Fibroblast of the aortic adventitia (primary cell): ENCODE data around the gene NADK2. TPM values are rescaled to one million over a fixed set of nuclear protein-coding genes. Genes with fewer than 3 reads are reported as not detected.
"Not testable (repeated sequence)": the region's sequence is repeated elsewhere in the genome, so short reads cannot be mapped to it uniquely, and the experiment has no call there.

Experiments used
- DNase-seq: peaks from one replicate; pipeline ENCODE4 v3.0.0-alpha.2; 2010; ENCODE audit warnings: low read depth
- H3K4me3 ChIP-seq: 2 replicates; pipeline ENCODE4 v1.5.1; 2011; ENCODE audit warnings: low read depth, mild to moderate bottlenecking, control low read depth, low read length, moderate library complexity
- total RNA-seq: library from RNA; depleted of rRNA; stranded (reverse); fragments of >200 nt; gene quantifications from 2 replicates; pipeline ENCODE4 v1.2.3, GENCODE V29; 2012; ENCODE audit warnings: low replicate concordance
- TF ChIP-seq, protein P1 (sequence below): IDR thresholded peaks from 2 replicates; pipeline ENCODE4 v1.5.1; 2011; ENCODE audit warnings: mild to moderate bottlenecking, low read length, control low read depth, inconsistent platforms; ENCODE audit not compliant: insufficient read depth

NADK2 gene
- total RNA-seq, 1 donor = 29.7 TPM

DNA sequence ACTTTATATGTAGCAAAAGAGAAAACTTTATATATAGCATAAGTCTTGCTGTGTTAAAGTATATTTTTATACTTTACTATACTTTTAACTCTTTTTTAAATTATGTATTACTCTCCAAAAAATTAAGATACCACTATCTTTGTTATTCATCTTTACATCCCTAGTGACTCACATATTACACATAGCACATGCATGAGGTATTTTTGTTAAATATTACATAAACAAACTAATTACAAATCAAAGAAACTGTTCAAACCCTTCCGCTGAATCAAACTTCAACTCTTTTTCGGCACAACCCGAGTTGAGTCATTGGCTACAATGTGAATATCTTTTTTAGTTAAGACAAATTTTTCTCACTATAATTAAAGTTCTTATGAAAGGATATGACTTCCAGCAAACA lies 32.1 kb downstream of the NADK2 start:
- peak; percentile 16 for DNase-seq
- H3K4me3 ChIP-seq = no peak overlapping the region
- TF ChIP-seq, protein P1, sequence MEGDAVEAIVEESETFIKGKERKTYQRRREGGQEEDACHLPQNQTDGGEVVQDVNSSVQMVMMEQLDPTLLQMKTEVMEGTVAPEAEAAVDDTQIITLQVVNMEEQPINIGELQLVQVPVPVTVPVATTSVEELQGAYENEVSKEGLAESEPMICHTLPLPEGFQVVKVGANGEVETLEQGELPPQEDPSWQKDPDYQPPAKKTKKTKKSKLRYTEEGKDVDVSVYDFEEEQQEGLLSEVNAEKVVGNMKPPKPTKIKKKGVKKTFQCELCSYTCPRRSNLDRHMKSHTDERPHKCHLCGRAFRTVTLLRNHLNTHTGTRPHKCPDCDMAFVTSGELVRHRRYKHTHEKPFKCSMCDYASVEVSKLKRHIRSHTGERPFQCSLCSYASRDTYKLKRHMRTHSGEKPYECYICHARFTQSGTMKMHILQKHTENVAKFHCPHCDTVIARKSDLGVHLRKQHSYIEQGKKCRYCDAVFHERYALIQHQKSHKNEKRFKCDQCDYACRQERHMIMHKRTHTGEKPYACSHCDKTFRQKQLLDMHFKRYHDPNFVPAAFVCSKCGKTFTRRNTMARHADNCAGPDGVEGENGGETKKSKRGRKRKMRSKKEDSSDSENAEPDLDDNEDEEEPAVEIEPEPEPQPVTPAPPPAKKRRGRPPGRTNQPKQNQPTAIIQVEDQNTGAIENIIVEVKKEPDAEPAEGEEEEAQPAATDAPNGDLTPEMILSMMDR = no peak

DNA sequence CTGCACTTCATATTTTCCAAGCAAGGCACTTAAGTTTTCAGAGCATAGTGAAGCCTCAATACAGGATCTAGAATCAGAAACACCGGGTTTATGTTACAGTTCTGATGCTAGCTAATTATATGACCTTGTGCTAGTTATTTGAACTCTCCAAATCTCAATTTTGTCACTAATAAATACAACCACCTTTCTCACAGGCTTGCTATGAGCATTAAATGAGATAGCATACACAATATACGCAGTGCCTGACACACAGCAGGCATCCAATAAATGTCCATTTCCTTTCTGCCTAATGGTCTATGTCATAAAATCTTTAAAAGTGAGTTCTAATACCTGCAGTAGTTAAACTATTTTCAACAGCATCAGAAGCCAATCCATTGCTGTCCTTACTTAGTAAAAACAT lies 32.9 kb downstream of the NADK2 start:
- DNase-seq = no peak
- TF ChIP-seq, protein P1 = no peak
- H3K4me3 ChIP-seq = no peak overlapping the region

DNA sequence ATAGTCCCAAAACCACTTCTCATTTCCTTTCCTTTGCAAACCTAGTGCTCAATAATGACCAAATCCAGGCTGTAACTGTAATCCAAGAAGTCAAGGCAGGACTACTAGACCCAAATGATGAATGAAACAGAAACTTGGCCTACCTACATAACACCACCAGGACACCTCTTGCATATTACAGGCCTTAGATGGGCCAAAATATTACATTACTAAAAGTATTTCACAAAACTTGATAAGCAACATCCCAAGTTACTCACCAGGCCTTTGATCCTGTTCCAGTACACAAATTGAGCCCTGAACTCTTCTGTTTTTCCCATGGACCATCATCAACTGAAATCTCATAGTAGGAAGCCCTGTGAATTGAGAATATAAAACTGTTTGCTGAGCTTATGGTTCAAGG lies 34.8 kb downstream of the NADK2 start:
- DNase-seq = peak; percentile 50
- H3K4me3 ChIP-seq = no peak overlapping the region
- TF ChIP-seq, protein P1 = no peak

DNA sequence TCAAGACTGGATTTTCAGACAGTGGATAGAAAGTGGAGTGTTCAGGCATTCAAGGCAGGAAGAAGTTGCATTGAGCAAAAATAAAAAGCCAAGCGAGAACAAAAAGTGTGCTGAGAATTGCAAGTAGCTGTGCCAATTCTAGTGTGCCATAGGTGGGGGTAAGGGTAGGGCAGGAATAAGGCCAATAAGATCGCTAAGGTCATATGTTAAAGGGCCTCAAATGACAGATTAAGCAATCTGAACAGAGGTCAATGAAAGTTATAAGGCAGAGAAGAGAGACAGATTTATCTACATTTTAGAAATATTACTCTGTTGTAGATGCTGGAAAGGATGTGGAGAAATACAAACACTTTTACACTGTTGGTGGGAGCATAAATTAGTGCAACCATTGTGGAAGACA lies 36.4 kb downstream of the NADK2 start:
- no peak for DNase-seq
- TF ChIP-seq, protein P1 = no peak
- H3K4me3 ChIP-seq = no peak overlapping the region

DNA sequence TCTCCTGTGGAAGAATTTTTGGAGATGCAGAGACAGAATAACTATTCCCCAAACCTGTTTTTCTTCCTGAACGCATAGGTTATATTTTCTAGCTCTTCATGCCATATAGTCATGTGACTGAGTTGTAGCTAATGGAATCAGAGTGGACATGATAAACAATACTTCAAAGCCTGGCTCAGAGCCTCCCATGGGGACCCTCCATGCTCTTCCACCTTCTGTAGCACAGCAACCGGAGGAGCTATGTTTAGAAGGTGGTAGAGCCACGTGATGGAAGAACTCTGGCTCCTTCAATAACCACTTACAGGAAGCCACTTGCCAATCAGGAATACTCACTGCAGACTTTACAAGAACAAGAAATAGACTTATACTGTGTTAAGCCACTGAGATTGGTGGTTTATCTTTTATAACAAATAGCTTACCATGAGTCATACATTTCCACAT lies 39.2 kb downstream of the NADK2 start:
- peak; percentile 56 for DNase-seq
- TF ChIP-seq, protein P1 = no peak
- no peak overlapping the region for H3K4me3 ChIP-seq

DNA sequence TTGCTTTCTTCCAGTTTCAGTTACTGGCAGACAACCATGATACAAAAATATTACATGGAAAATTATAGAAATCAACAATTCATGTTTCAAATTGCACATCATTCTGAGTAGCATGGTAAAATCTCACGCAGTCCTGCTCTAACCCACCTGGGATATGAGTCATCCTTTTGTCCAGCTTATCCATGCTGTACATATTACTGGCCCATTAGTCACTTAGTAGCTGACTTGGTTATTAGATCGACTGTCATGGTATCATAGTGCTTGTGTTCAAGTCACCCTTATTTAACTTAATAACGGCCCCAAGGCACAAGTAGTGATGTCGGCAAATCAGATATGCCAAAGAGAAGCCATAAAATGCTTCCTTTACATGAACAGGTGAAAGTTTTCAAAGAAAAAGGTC lies 41.2 kb downstream of the NADK2 start:
- no peak overlapping the region for H3K4me3 ChIP-seq
- DNase-seq = peak; percentile 62
- TF ChIP-seq, protein P1 = no peak

DNA sequence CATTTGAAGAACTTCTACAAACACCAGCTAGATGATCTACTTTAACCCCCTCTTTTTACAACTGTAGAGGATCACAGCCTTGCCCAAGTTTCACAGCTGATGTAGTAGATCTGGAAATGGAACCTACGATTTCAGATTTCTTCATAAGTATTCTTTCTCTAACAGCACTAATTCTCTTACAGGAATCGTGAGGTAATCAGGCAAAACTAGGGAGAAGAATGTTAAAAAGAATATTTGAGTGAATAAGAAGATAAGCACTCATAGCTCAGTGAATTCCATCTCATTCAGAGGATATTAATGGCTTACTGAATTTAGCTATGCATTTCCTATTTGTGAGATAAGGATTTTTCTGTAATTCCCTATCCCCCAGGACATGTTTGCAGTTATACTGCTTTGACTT lies 42.1 kb downstream of the NADK2 start:
- TF ChIP-seq, protein P1 = no peak
- DNase-seq = peak; percentile 80

DNA sequence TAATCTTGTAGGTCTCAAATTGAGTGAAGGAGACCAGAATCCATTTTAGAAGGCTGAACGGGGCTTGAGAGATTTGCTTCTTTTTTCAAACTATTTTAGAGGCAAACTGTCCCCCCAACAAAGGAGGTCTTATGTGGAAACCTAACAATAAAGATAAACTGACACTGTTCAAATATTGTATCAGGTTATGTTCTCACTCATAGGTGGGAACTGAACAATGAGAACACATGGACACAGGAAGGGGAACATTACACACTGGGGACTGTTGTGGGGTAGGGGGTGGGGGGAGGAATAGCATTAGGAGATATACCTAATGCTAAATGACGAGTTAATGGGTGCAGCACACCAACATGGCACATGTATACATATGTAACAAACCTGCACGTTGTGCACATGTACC lies 42.9 kb downstream of the NADK2 start:
- H3K4me3 ChIP-seq, DNase-seq: not testable (repeated sequence)

More for the DNA sequence above, 42.1 kb downstream of the NADK2 start:
- no peak overlapping the region for H3K4me3 ChIP-seq
